H1 (cell line): ENCODE measurements around the gene ITGA3.

Source experiments
- CTCF ChIP-seq, 3 experiments: IDR thresholded peaks; 1 replicate in 2 of 3; 2 replicates in 1 of 3; pipeline versions ENCODE4 v1.5.1 to v1.6.1; 2011; ENCODE audit warnings: low read length in 3 of 3, mild to moderate bottlenecking in 3 of 3, inconsistent platforms in 2 of 3, low read depth in 1 of 3, moderate library complexity in 1 of 3; ENCODE audit not compliant: insufficient read depth in 1 of 3; ENCODE audit errors: control extremely low read depth in 1 of 3
- GTF2F1 ChIP-seq: IDR thresholded peaks from 2 replicates; pipeline ENCODE4 v1.6.1; 2012; ENCODE audit warnings: low read depth, low read length, improper control_type of control experiment, borderline replicate concordance
- JUND ChIP-seq: IDR thresholded peaks from 2 replicates; pipeline ENCODE4 v1.6.1; 2011; ENCODE audit warnings: mild to moderate bottlenecking, improper control_type of control experiment, low read length
- NRF1 ChIP-seq: IDR thresholded peaks from 2 replicates; pipeline ENCODE4 v1.6.1; 2011; ENCODE audit warnings: mild to moderate bottlenecking, low read depth, low read length, improper control_type of control experiment
- SP1 ChIP-seq: IDR thresholded peaks from 2 replicates; pipeline ENCODE4 v1.6.1; 2011; ENCODE audit warnings: low read depth, low read length
- USF2 ChIP-seq: IDR thresholded peaks from 2 replicates; pipeline ENCODE4 v1.6.1; 2011; ENCODE audit warnings: low read length, improper control_type of control experiment

GRCh38 chr17:50103941-50104340, 48.0 kb downstream of the ITGA3 start:
- TF ChIP-seq CTCF (IDR thresholded peaks at IDR 0.05; ENCODE audit: control extremely low read depth in 1 of 3, insufficient read depth in 1 of 3, low read depth in 1 of 3, low read length in 3 of 3) = no peak
- TF ChIP-seq GTF2F1 = no peak
- TF ChIP-seq USF2 = no peak
- no peak for TF ChIP-seq JUND
- no peak for TF ChIP-seq NRF1
- no peak for TF ChIP-seq SP1
